PC-3 (cell line): ENCODE data around the gene DHODH. TPM values are rescaled to one million over a fixed set of nuclear protein-coding genes. Genes with fewer than 3 reads are reported as not detected.

Experiments
- ATAC-seq: fragments of 200-7000 bp; cut with Tn5 transposase; 2 replicates; pipeline ENCODE4 v1.9.1; 2020; ENCODE audit warnings: mild to moderate bottlenecking, moderate library complexity
- BruUV-seq: library from RNA; stranded (reverse); fragments of 400-500 nt; replicated peaks from 2 replicates; lab custom pipeline; 2021; lab: Mats Ljungman, UMichigan
- CTCF ChIA-PET: fragments of 300-600 bp; sonication (Branson Sonifier 250); formaldehyde crosslinking; loops from one replicate; lab custom pipeline; 2022; ENCODE audit warnings: antibody characterized with exemption; lab: Charles Lee
- POLR2A ChIA-PET: fragments of 300-600 bp; sonication (Branson Sonifier 250); formaldehyde crosslinking; loops from one replicate; lab custom pipeline; 2022; ENCODE audit warnings: antibody characterized with exemption; ENCODE audit not compliant: unreplicated experiment; lab: Charles Lee
- DNase-seq: peaks from one replicate; pipeline ENCODE4 v3.0.0-alpha.2; 2015
- H2AFZ ChIP-seq: fragments of 300-600 bp; sonication (generic); 2 replicates; pipeline ENCODE4 v1.6.0; 2016; ENCODE audit warnings: antibody characterized with exemption, low read length
- H3F3A ChIP-seq: fragments of 300-600 bp; sonication (generic); one replicate; pipeline ENCODE4 v1.6.0; 2017; ENCODE audit warnings: antibody characterized with exemption, low read length, control low read depth, mild to moderate bottlenecking; ENCODE audit not compliant: unreplicated experiment
- H3K27ac ChIP-seq: fragments of 300-600 bp; sonication (generic); 2 replicates; pipeline ENCODE4 v1.5.1; 2016; ENCODE audit warnings: mild to moderate bottlenecking, low read length
- H3K27me3 ChIP-seq: fragments of 300-600 bp; sonication (generic); 2 replicates; pipeline ENCODE4 v1.6.1; 2016; ENCODE audit warnings: low read length, mixed read lengths
- H3K36me3 ChIP-seq: fragments of 300-600 bp; sonication (generic); 2 replicates; pipeline ENCODE4 v1.6.1; 2016; ENCODE audit warnings: low read depth, mixed run types, low read length, mixed read lengths
- H3K4me1 ChIP-seq: fragments of 300-600 bp; sonication (generic); 2 replicates; pipeline ENCODE4 v1.5.1; 2016; ENCODE audit warnings: low read length; ENCODE audit not compliant: insufficient read depth
- H3K4me2 ChIP-seq: fragments of 300-600 bp; sonication (generic); 2 replicates; pipeline ENCODE4 v1.6.0; 2016; ENCODE audit warnings: low read length
- H3K4me3 ChIP-seq: fragments of 300-600 bp; sonication (generic); 2 replicates; pipeline ENCODE4 v1.5.1; 2016; ENCODE audit warnings: mild to moderate bottlenecking, low read length, mixed read lengths
- H3K79me2 ChIP-seq: fragments of 300-600 bp; sonication (generic); 2 replicates; pipeline ENCODE4 v1.6.1; 2017; ENCODE audit warnings: low read length, mixed read lengths
- H3K9ac ChIP-seq: fragments of 300-600 bp; sonication (generic); 2 replicates; pipeline ENCODE4 v1.6.0; 2016; ENCODE audit warnings: mild to moderate bottlenecking, low read length
- H3K9me2 ChIP-seq: fragments of 300-600 bp; sonication (generic); replicated peaks from 2 replicates; pipeline ENCODE4 v1.6.1; 2016; ENCODE audit warnings: mixed run types, low read length, mixed read lengths
- H3K9me3 ChIP-seq: fragments of 300-600 bp; sonication (generic); 2 replicates; pipeline ENCODE4 v1.6.1; 2016; ENCODE audit warnings: low read length, mixed read lengths
- H4K20me1 ChIP-seq: fragments of 300-600 bp; sonication (generic); 2 replicates; pipeline ENCODE4 v1.6.1; 2016; ENCODE audit warnings: low read length, mixed read lengths
- EZH2 ChIP-seq: fragments of 300-600 bp; sonication (generic); IDR thresholded peaks from one replicate; pipeline ENCODE4 v1.6.1; 2017; ENCODE audit warnings: antibody characterized with exemption, mild to moderate bottlenecking, low read length; ENCODE audit not compliant: unreplicated experiment
- EZH2phosphoT487 ChIP-seq: fragments of 300-600 bp; sonication (generic); IDR thresholded peaks from 2 replicates; pipeline ENCODE4 v1.6.1; 2018; ENCODE audit warnings: mild to moderate bottlenecking, antibody characterized with exemption, low read length, borderline replicate concordance
- intact Hi-C: fragments of 100-400 bp; cut with micrococcal nuclease; formaldehyde crosslinking; loops from 2 replicates; pipeline ENCODE4 v1.9.0; 2023
- total RNA-seq: library from RNA; depleted of rRNA; stranded (reverse); fragments of >200 nt; gene quantifications from 2 replicates; pipeline ENCODE4 v1.2.3, GENCODE V29; 2014
- TF ChIP-seq, protein P1 (sequence below): fragments of 300-600 bp; sonication (generic); conservative IDR thresholded peaks from 2 replicates; pipeline ENCODE4 v1.5.1; 2017; ENCODE audit warnings: antibody characterized with exemption, low read depth, mild to moderate bottlenecking, low read length

Gene DHODH
- total RNA-seq, 1 experiment from 2014 or later, result 11.1 TPM

DNA sequence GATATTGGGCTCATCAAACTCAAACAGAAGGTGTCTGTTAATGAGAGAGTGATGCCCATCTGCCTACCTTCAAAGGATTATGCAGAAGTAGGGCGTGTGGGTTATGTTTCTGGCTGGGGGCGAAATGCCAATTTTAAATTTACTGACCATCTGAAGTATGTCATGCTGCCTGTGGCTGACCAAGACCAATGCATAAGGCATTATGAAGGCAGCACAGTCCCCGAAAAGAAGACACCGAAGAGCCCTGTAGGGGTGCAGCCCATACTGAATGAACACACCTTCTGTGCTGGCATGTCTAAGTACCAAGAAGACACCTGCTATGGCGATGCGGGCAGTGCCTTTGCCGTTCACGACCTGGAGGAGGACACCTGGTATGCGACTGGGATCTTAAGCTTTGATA, 51.9 kb downstream of the DHODH start:
- H2AFZ ChIP-seq, result no peak overlapping the region
- BruUV-seq, result no TSS peak
- no peak overlapping the region for H3K4me3 ChIP-seq
- no peak overlapping the region for H3K27ac ChIP-seq
- no peak overlapping the region for H3K9ac ChIP-seq
- DNase-seq, result no peak
- no peaks in the 10 kb centered on the region for H3K4me1 ChIP-seq
- no peaks in the 10 kb centered on the region for H3F3A ChIP-seq
- no peaks in the 10 kb centered on the region for H3K9me2 ChIP-seq
- H3K4me2 ChIP-seq, result no peak overlapping the region
- H4K20me1 ChIP-seq, result no peaks in the 10 kb centered on the region
- H3K27me3 ChIP-seq, result peaks cover 13% of the 10 kb centered on the region
- intact Hi-C loops, result no loop called here
- no peak for TF ChIP-seq EZH2phosphoT487
- no peak for TF ChIP-seq EZH2
- TF ChIP-seq, protein P1, sequence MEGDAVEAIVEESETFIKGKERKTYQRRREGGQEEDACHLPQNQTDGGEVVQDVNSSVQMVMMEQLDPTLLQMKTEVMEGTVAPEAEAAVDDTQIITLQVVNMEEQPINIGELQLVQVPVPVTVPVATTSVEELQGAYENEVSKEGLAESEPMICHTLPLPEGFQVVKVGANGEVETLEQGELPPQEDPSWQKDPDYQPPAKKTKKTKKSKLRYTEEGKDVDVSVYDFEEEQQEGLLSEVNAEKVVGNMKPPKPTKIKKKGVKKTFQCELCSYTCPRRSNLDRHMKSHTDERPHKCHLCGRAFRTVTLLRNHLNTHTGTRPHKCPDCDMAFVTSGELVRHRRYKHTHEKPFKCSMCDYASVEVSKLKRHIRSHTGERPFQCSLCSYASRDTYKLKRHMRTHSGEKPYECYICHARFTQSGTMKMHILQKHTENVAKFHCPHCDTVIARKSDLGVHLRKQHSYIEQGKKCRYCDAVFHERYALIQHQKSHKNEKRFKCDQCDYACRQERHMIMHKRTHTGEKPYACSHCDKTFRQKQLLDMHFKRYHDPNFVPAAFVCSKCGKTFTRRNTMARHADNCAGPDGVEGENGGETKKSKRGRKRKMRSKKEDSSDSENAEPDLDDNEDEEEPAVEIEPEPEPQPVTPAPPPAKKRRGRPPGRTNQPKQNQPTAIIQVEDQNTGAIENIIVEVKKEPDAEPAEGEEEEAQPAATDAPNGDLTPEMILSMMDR, result no peak
- CTCF ChIA-PET, result no interaction called here
- no peaks in the 10 kb centered on the region for H3K9me3 ChIP-seq
- POLR2A ChIA-PET, result no interaction called here
- no peaks in the 10 kb centered on the region for H3K79me2 ChIP-seq
- H3K36me3 ChIP-seq, result no peaks in the 10 kb centered on the region
- no peak for ATAC-seq

DNA sequence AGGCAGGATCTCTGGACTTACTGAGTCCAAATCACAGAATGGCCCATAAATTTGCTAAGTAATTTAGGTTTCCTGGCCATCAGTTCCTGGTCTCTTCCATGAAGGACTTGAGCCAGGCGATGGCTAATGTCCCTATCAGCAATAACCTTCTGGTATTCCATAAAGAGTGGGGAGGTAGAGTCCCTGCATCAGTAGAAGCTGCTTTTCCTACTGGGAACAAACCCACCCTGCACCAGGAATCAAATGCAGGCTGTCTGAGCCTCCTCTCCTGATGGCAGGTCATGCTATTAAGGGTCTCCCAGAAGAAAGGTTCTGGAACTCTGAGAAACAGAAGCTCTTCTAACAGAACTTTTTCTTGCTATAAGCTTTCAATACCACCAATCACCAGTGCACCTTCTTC, 53.0 kb downstream of the DHODH start:
- ChIA-PET CTCF (no interaction called here), POLR2A (no interaction called here)
- Histone ChIP-seq H3K27me3 (peaks cover 6% of the 10 kb centered on the region; the same call in 1 of the 2 replicates), H3K79me2 (no peaks in the 10 kb centered on the region), H3K9ac (no peak overlapping the region), H2AFZ (no peak overlapping the region), H3K9me2 (no peaks in the 10 kb centered on the region), H3K36me3 (no peaks in the 10 kb centered on the region), H3K4me1 (no peaks in the 10 kb centered on the region), H3K4me2 (no peak overlapping the region), H3K27ac (no peak overlapping the region), H3K9me3 (no peaks in the 10 kb centered on the region), H3F3A (no peaks in the 10 kb centered on the region), H3K4me3 (no peak overlapping the region), H4K20me1 (no peaks in the 10 kb centered on the region)
- ATAC-seq (no peak), DNase-seq (no peak)
- intact Hi-C loops, result no loop called here
- no TSS peak for BruUV-seq
- TF ChIP-seq EZH2phosphoT487 (no peak), EZH2 (no peak)
- TF ChIP-seq, protein P1, result no peak

DNA sequence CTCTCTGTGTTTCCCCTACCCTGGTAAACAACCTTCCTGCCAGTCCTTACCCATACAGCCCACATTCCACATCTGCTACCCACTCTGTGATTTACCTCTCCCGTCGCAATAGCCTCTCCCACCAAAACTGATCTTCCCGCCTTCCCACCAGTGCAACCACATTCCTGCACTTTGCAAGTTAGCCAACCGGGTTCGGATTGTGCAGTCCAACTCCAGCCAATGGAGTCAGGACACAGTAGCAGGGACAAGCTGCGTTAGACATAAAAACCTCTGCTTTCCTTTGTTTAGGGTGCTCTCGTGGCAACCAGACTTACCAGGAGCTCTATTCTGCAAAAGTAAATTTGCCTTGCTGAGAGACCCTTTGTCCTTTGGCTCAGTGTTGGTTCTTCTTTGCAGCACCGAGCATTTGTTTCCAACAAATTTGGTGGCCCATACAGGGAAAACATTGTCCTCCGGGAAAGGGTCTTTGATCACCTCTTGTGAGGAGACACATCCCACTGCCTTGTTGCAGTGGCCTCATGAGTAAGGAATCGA, 55.9 kb downstream of the DHODH start:
- H3K4me2 ChIP-seq, result no peak overlapping the region
- H4K20me1 ChIP-seq, result no peaks in the 10 kb centered on the region
- TF ChIP-seq EZH2, result no peak
- TF ChIP-seq, protein P1, result no peak
- TF ChIP-seq EZH2phosphoT487, result no peak
- ChIA-PET CTCF (no interaction called here), POLR2A (no interaction called here)
- peaks cover 6% of the 10 kb centered on the region; the same call in 1 of the 2 replicates for H3K27me3 ChIP-seq
- no peak overlapping the region for H3K27ac ChIP-seq
- no peaks in the 10 kb centered on the region for H3F3A ChIP-seq
- no peak overlapping the region for H3K4me3 ChIP-seq
- H3K9me2 ChIP-seq, result no peaks in the 10 kb centered on the region
- no peaks in the 10 kb centered on the region for H3K79me2 ChIP-seq
- H3K4me1 ChIP-seq, result no peaks in the 10 kb centered on the region
- no peak overlapping the region for H3K9ac ChIP-seq
- intact Hi-C loops, result no loop called here
- no peaks in the 10 kb centered on the region for H3K9me3 ChIP-seq
- H3K36me3 ChIP-seq, result no peaks in the 10 kb centered on the region
- DNase-seq, result no peak
- ATAC-seq, result no peak
- H2AFZ ChIP-seq, result no peak overlapping the region
- BruUV-seq, result no TSS peak
